Left ventricle myocardium inferior (tissue), 1 donor: ENCODE measurements around the gene PRELID1. TPM values are rescaled to one million over a fixed set of nuclear protein-coding genes. Genes with fewer than 3 reads are reported as not detected.

Source experiments
- DNase-seq: peaks from one replicate; pipeline ENCODE4 v3.0.0-alpha.2; 2020
- H3K27ac ChIP-seq: fragments of 200-600 bp; replicated peaks from 2 replicates; pipeline ENCODE4 v1.8.0; 2021
- H3K27me3 ChIP-seq: fragments of 200-600 bp; 2 replicates; pipeline ENCODE4 v1.8.0; 2021; ENCODE audit warnings: low read depth
- H3K36me3 ChIP-seq: fragments of 200-600 bp; 2 replicates; pipeline ENCODE4 v1.8.0; 2021
- H3K4me1 ChIP-seq: fragments of 200-600 bp; 2 replicates; pipeline ENCODE4 v1.8.0; 2021
- H3K4me3 ChIP-seq: fragments of 200-600 bp; 2 replicates; pipeline ENCODE4 v1.8.0; 2021; ENCODE audit warnings: mild to moderate bottlenecking, moderate library complexity
- H3K9me3 ChIP-seq: fragments of 200-600 bp; replicated peaks from 2 replicates; pipeline ENCODE4 v1.8.0; 2021
- CTCF ChIP-seq: fragments of 200-600 bp; IDR thresholded peaks from 2 replicates; pipeline ENCODE4 v1.8.0; 2021; ENCODE audit warnings: antibody characterized with exemption, mild to moderate bottlenecking, borderline replicate concordance
- intact Hi-C: fragments of 100-400 bp; cut with micrococcal nuclease; formaldehyde crosslinking; loops from one replicate; pipeline ENCODE4 v1.11.0; 2022
- total RNA-seq: library from RNA; stranded (reverse); fragmentation: NEBNext Ultra II Directional; extraction: Animal tissue kit (Norgen Biotek cat#: 25700); gene quantifications from one replicate; pipeline ENCODE4 v1.2.1, GENCODE V29; 2021
- donor health status: DM: no; HTN: yes; CAD: no; lungs with severe emphysema.

Gene PRELID1
- total RNA-seq, 1 donor from 2014 or later, result 40.0 TPM

GRCh38 chr5:177311723-177312648 lies 8.4 kb downstream of the PRELID1 start, which contains the start of gene MXD3:
Gene MXD3 (minus strand): TSS chr5:177311898. CDS start chr5:177311830, 68 bp downstream.
- TF ChIP-seq CTCF, result no peak
- Histone ChIP-seq H3K27ac (no peak within 1 kb of the TSS), H3K36me3 (peaks cover 4% of the 10 kb centered on the region), H3K4me3 (peak within 1 kb of the TSS; percentile 70), H3K4me1 (peaks cover 42% of the 10 kb centered on the region), H3K27me3 (no peaks in the 10 kb centered on the region), H3K9me3 (no peaks in the 10 kb centered on the region)
- intact Hi-C loops, result loop anchor here (10.0 kb wide), 1 partner anchor 143 kb away; no protein-coding TSS in a partner anchor
- DNase-seq, result peak; percentile 98

- H3K36me3 ChIP-seq, result no peaks in the 10 kb centered on the region
- no peak for TF ChIP-seq CTCF
- peak overlapping the region; percentile 70 for H3K4me3 ChIP-seq
- intact Hi-C loops, result loop anchor here (10.0 kb wide), 1 partner anchor 142 kb away; no protein-coding TSS in a partner anchor
- DNase-seq, result no peak
- no peaks in the 10 kb centered on the region for H3K9me3 ChIP-seq
- H3K27me3 ChIP-seq, result no peaks in the 10 kb centered on the region
- peaks cover 42% of the 10 kb centered on the region for H3K4me1 ChIP-seq
- no peak overlapping the region for H3K27ac ChIP-seq
Measured at GRCh38 chr5:177312649-177313181, 9.1 kb downstream of the PRELID1 start.

- DNase-seq, result no peak
- H3K9me3 ChIP-seq, result no peaks in the 10 kb centered on the region
- no peaks in the 10 kb centered on the region for H3K36me3 ChIP-seq
- TF ChIP-seq CTCF, result no peak
- intact Hi-C loops, result loop anchor here (10.0 kb wide), 1 partner anchor 141 kb away; no protein-coding TSS in a partner anchor
- H3K4me3 ChIP-seq, result no peak overlapping the region
- H3K27ac ChIP-seq, result no peak overlapping the region
- H3K4me1 ChIP-seq, result peaks cover 41% of the 10 kb centered on the region
- no peaks in the 10 kb centered on the region for H3K27me3 ChIP-seq
Measured at GRCh38 chr5:177313561-177314259, 10.1 kb downstream of the PRELID1 start.

- intact Hi-C loops, result loop anchor here (10.0 kb wide), 1 partner anchor 140 kb away; no protein-coding TSS in a partner anchor
- H3K4me1 ChIP-seq, result peaks cover 32% of the 10 kb centered on the region
- no peak overlapping the region for H3K27ac ChIP-seq
- no peaks in the 10 kb centered on the region for H3K9me3 ChIP-seq
- no peak for TF ChIP-seq CTCF
- no peak overlapping the region for H3K4me3 ChIP-seq
- H3K27me3 ChIP-seq, result no peaks in the 10 kb centered on the region
- DNase-seq, result no peak
- no peaks in the 10 kb centered on the region for H3K36me3 ChIP-seq
Measured at GRCh38 chr5:177314376-177315342, 11.1 kb downstream of the PRELID1 start.
